Non-pigmented ciliary epithelial cell (primary cell): ENCODE results near the gene ANKRD44.
"Not testable (repeated sequence)": the region's sequence is repeated elsewhere in the genome, so short reads cannot be mapped to it uniquely, and the experiment has no call there.

Experiments
- DNase-seq: peaks from one replicate; pipeline ENCODE4 v3.0.0-alpha.2; 2010; ENCODE audit warnings: low read depth

The ANKRD44 gene

GRCh38 chr2:197030090-197030489, 280.5 kb downstream of the ANKRD44 start:
- no peak for DNase-seq

GRCh38 chr2:197028633-197029032, 281.9 kb downstream of the ANKRD44 start:
- DNase-seq, result no peak

- peak; percentile 67 for DNase-seq
These were observed 282.4 kb downstream of the ANKRD44 start for GRCh38 chr2:197028230-197028629.

GRCh38 chr2:197024206-197024605, 286.4 kb downstream of the ANKRD44 start:
- no peak for DNase-seq

- DNase-seq, result not testable (repeated sequence)
These were observed 289.7 kb downstream of the ANKRD44 start for GRCh38 chr2:197020921-197021320.

GRCh38 chr2:197013098-197013497, 297.5 kb downstream of the ANKRD44 start:
- DNase-seq, result no peak

- no peak for DNase-seq
These were observed 298.6 kb downstream of the ANKRD44 start for GRCh38 chr2:197011801-197012641.

- no peak for DNase-seq
These were observed 299.6 kb downstream of the ANKRD44 start for GRCh38 chr2:197011021-197011417.

- no peak for DNase-seq
These were observed 300.2 kb downstream of the ANKRD44 start for GRCh38 chr2:197010200-197011020.

GRCh38 chr2:197008741-197009341, 301.7 kb downstream of the ANKRD44 start:
- not testable (repeated sequence) for DNase-seq

- no peak for DNase-seq
These were observed 302.6 kb downstream of the ANKRD44 start for GRCh38 chr2:197007716-197008628.

- no peak for DNase-seq
These were observed 308.7 kb downstream of the ANKRD44 start for GRCh38 chr2:197001921-197002320.

- DNase-seq, result no peak
These were observed 314.7 kb downstream of the ANKRD44 start for GRCh38 chr2:196995757-196996314.

- no peak for DNase-seq
These were observed 315.8 kb downstream of the ANKRD44 start for GRCh38 chr2:196994764-196995163.

GRCh38 chr2:196993617-196994016, 317.0 kb downstream of the ANKRD44 start:
- DNase-seq, result no peak

GRCh38 chr2:196992466-196992865, 318.1 kb downstream of the ANKRD44 start:
- no peak for DNase-seq

- no peak for DNase-seq
These were observed 319.7 kb downstream of the ANKRD44 start for GRCh38 chr2:196990788-196991461.

GRCh38 chr2:196990092-196990491, 320.5 kb downstream of the ANKRD44 start:
- no peak for DNase-seq

- no peak for DNase-seq
These were observed 321.1 kb downstream of the ANKRD44 start for GRCh38 chr2:196989496-196989895.

GRCh38 chr2:196988639-196989038, 321.9 kb downstream of the ANKRD44 start:
- no peak for DNase-seq
